HG03064 (cell line): ENCODE measurements around the gene TM7SF2.
A peak's percentile ranks its signal among the peaks of the same experiment; 100 is the strongest.

ENCODE experiments used
- ATAC-seq: cut with Tn5 transposase; IDR thresholded peaks from one replicate; pipeline ENCODE4 v1.9.1; 2021; ENCODE audit warnings: low read depth; ENCODE audit not compliant: unreplicated experiment

TM7SF2 gene

GRCh38 chr11:65087827-65088226 lies 23.8 kb upstream of the TM7SF2 start:
- ATAC-seq: no peak

- ATAC-seq: no peak
These were observed 22.1 kb upstream of the TM7SF2 start for GRCh38 chr11:65089621-65090020.

- no peak for ATAC-seq
These were observed 21.0 kb upstream of the TM7SF2 start for GRCh38 chr11:65090628-65091027.

GRCh38 chr11:65095427-65095826 lies 16.2 kb upstream of the TM7SF2 start:
- ATAC-seq: no peak

GRCh38 chr11:65095974-65096806 lies 15.5 kb upstream of the TM7SF2 start, which contains the start of gene VPS51:
Gene VPS51, plus strand, starts transcription at chr11:65096214. Its CDS starts 37 bp downstream, at chr11:65096251.
- peak; percentile 79 for ATAC-seq

GRCh38 chr11:65096926-65097325 lies 14.7 kb upstream of the TM7SF2 start:
- ATAC-seq: no peak

- no peak for ATAC-seq
These were observed 10.9 kb upstream of the TM7SF2 start for GRCh38 chr11:65100674-65101350.

- no peak for ATAC-seq
These were observed 9.3 kb upstream of the TM7SF2 start for GRCh38 chr11:65102142-65103095.

GRCh38 chr11:65103476-65103875 lies 8.2 kb upstream of the TM7SF2 start:
- no peak for ATAC-seq

GRCh38 chr11:65104628-65105027 lies 7.0 kb upstream of the TM7SF2 start:
- ATAC-seq: no peak

- ATAC-seq: no peak
These were observed 4.6 kb upstream of the TM7SF2 start for GRCh38 chr11:65107078-65107477.

- ATAC-seq: no peak
These were observed 3.8 kb upstream of the TM7SF2 start for GRCh38 chr11:65107751-65108468.

GRCh38 chr11:65108469-65109123 lies 3.1 kb upstream of the TM7SF2 start:
- no peak for ATAC-seq

- ATAC-seq: no peak
These were observed 2.2 kb upstream of the TM7SF2 start for GRCh38 chr11:65109231-65110198.

GRCh38 chr11:65110354-65110861 lies 1.3 kb upstream of the TM7SF2 start:
- no peak for ATAC-seq

GRCh38 chr11:65111159-65111743 lies 421 bp upstream of the TM7SF2 start:
- ATAC-seq: no peak

- ATAC-seq: no peak
These were observed 1.1 kb downstream of the TM7SF2 start for GRCh38 chr11:65112546-65113360.
